Measurements from ENCODE around the gene PCDHA5. TPM values are rescaled to one million over a fixed set of nuclear protein-coding genes. Genes with fewer than 3 reads are reported as not detected.
"Not testable (repeated sequence)": the region's sequence is repeated elsewhere in the genome, so short reads cannot be mapped to it uniquely, and the experiment has no call there.

The PCDHA5 gene
- total RNA-seq, 1 donor from 2014 or later, result not detected

- intact Hi-C loops (cut with micrococcal nuclease), result loop anchor here (10.0 kb wide), 1 partner anchor 222 kb away; no protein-coding TSS in a partner anchor
Measured at GRCh38 chr5:140822969-140823368, 1.6 kb downstream of the PCDHA5 start.

- intact Hi-C loops (cut with micrococcal nuclease), result loop anchor here (10.0 kb wide), 1 partner anchor 221 kb away; no protein-coding TSS in a partner anchor
Measured at GRCh38 chr5:140823475-140823874, 2.1 kb downstream of the PCDHA5 start.

- intact Hi-C loops (cut with micrococcal nuclease), result loop anchor here (10.0 kb wide), 1 partner anchor 217 kb away; no protein-coding TSS in a partner anchor
Measured at GRCh38 chr5:140827704-140828361, 6.4 kb downstream of the PCDHA5 start, which contains the start of gene PCDHA6. Gene PCDHA6, plus strand, starts transcription at chr5:140827960. Its CDS starts 132 bp downstream, at chr5:140828092.

- intact Hi-C loops (cut with micrococcal nuclease), result loop anchor here (10.0 kb wide), 1 partner anchor 216 kb away; no protein-coding TSS in a partner anchor
Measured at GRCh38 chr5:140828362-140828737, 6.9 kb downstream of the PCDHA5 start.

- intact Hi-C loops (cut with micrococcal nuclease), result loop anchor here (10.0 kb wide), 1 partner anchor 215 kb away; no protein-coding TSS in a partner anchor
Measured at GRCh38 chr5:140829511-140830501, 8.4 kb downstream of the PCDHA5 start.

GRCh38 chr5:140833993-140834392 lies 12.6 kb downstream of the PCDHA5 start, which contains the start of gene PCDHA7:
Gene PCDHA7, plus strand, starts transcription at chr5:140834269. Its CDS starts 115 bp downstream, at chr5:140834384.
- intact Hi-C loops (cut with micrococcal nuclease), result no loop called here

- intact Hi-C loops (cut with micrococcal nuclease), result loop anchor here (5.0 kb wide), 1 partner anchor 48 kb away; the partner anchor contains the start of gene PCDHA13
Measured at GRCh38 chr5:140834439-140835008, 13.1 kb downstream of the PCDHA5 start.

- intact Hi-C loops (cut with micrococcal nuclease), result loop anchor here (5.0 kb wide), 1 partner anchor 46 kb away; the partner anchor contains the start of gene PCDHA13
Measured at GRCh38 chr5:140835622-140836510, 14.5 kb downstream of the PCDHA5 start.

GRCh38 chr5:140840978-140841962 lies 19.9 kb downstream of the PCDHA5 start, which contains the start of gene PCDHA8:
Gene PCDHA8, plus strand, starts transcription at chr5:140841187. Its CDS starts 135 bp downstream, at chr5:140841322.
- intact Hi-C loops (cut with micrococcal nuclease), result loop anchor here (1.0 to 5.0 kb wide), 2 partner anchors 39 to 200 kb away; partner anchors contain the start of gene PCDHA3

GRCh38 chr5:140842798-140843733 lies 21.7 kb downstream of the PCDHA5 start:
- intact Hi-C loops (cut with micrococcal nuclease), result loop anchor here (5.0 kb wide), 1 partner anchor 41 kb away; the partner anchor contains the start of gene PCDHA3

- intact Hi-C loops (cut with micrococcal nuclease), result not testable (repeated sequence)
Measured at GRCh38 chr5:140848139-140849102, 27.0 kb downstream of the PCDHA5 start, which contains the start of gene PCDHA9. Gene PCDHA9, plus strand, starts transcription at chr5:140848382. Its CDS starts 114 bp downstream, at chr5:140848496.

- intact Hi-C loops (cut with micrococcal nuclease), result not testable (repeated sequence)
Measured at GRCh38 chr5:140849831-140850634, 28.6 kb downstream of the PCDHA5 start.

- intact Hi-C loops (cut with micrococcal nuclease), result no loop called here
Measured at GRCh38 chr5:140855772-140856674, 34.6 kb downstream of the PCDHA5 start, which contains the start of gene PCDHA10. Gene PCDHA10, plus strand, starts transcription at chr5:140855897. Its CDS starts 152 bp downstream, at chr5:140856049.
